ENCODE data around the gene HYI.
A peak's percentile ranks its signal among the peaks of the same experiment; 100 is the strongest.
"Not testable (repeated sequence)": the region's sequence is repeated elsewhere in the genome, so short reads cannot be mapped to it uniquely, and the experiment has no call there.

The HYI gene

DNA sequence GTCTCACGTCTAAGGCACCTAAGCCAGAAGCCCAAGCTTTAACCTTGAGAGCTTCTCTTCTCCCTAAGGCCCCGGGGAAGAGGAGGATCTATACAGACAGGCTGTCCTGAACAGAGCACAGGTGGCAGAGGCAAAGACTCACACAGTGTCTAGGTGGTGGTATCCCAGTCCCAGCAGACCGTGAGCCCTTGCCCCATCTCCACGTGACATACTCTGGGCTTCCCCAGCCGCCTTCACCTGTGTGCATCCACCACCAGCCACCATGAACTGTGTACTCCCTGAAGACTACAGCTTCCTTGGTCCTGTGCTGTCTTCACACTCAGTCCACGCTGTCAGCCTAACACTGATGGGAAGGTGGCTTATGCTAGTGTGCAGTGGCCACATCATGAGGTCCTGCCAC, 32.3 kb downstream of the HYI start:
- no peak overlapping the region for H3K27ac ChIP-seq
- TF ChIP-seq, protein P1, sequence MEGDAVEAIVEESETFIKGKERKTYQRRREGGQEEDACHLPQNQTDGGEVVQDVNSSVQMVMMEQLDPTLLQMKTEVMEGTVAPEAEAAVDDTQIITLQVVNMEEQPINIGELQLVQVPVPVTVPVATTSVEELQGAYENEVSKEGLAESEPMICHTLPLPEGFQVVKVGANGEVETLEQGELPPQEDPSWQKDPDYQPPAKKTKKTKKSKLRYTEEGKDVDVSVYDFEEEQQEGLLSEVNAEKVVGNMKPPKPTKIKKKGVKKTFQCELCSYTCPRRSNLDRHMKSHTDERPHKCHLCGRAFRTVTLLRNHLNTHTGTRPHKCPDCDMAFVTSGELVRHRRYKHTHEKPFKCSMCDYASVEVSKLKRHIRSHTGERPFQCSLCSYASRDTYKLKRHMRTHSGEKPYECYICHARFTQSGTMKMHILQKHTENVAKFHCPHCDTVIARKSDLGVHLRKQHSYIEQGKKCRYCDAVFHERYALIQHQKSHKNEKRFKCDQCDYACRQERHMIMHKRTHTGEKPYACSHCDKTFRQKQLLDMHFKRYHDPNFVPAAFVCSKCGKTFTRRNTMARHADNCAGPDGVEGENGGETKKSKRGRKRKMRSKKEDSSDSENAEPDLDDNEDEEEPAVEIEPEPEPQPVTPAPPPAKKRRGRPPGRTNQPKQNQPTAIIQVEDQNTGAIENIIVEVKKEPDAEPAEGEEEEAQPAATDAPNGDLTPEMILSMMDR (conservative IDR thresholded peaks at IDR 0.05), result no peak

DNA sequence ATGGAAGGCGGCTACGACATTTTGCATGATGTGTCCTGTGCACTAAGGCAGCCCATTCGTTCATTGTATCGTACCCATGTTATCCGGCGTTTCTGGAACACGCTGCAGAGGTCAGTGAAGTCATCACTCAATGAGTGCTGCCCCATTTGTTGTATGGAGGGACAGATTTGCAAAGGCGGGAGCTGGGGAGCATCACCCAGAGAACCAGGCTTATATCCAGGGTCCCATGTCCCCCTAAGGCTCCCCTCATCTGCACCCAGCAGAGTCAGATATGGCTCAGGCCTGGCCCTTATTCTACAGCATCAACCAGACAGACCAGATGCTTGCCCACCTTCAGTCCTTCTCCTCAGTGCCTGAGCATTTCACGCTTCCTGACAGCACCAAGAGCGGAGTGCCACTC, 32.9 kb downstream of the HYI start:
- TF ChIP-seq, protein P1 (conservative IDR thresholded peaks at IDR 0.05), result no peak
- H3K27ac ChIP-seq, result no peak overlapping the region

DNA sequence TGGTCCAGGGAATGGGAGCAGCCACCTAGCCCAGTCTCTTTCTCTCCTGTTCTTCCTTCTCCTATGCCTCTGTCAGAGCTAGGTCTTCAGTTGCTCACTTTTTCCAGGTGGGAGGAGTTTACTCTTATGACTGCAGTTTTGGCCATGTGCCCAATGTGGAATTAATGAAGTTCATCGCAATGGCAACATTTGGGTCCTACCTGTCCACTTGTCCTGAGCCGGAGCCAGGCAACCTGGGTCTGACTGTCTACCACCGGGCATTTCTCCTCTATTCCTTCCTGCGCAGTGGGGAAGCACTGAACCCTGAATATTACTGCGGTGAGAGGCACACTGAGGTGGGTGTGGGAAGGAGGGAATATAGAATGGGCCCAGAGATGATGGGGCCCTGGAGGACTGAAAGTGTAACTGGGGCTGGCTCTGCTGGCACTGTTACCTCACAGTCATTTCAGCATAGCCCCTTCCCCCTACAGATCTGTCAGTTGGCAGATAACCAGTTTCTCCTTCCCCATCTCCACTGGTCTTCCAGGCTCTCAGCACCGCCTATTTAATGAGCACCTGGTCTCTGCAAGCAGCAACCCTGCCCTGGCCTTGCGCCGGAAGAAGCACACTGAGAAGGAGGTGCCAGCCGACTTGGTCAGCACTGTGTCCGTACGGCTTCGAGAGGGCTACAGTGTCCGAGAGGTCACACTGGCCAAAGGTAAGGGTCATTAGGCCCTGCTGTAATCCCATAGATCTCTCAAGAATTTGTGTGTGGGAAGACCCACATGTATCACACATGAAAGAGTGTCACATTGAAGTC, 33.9 kb downstream of the HYI start:
- no peak overlapping the region for H3K27ac ChIP-seq
- TF ChIP-seq, protein P1 (conservative IDR thresholded peaks at IDR 0.05), result no peak

DNA sequence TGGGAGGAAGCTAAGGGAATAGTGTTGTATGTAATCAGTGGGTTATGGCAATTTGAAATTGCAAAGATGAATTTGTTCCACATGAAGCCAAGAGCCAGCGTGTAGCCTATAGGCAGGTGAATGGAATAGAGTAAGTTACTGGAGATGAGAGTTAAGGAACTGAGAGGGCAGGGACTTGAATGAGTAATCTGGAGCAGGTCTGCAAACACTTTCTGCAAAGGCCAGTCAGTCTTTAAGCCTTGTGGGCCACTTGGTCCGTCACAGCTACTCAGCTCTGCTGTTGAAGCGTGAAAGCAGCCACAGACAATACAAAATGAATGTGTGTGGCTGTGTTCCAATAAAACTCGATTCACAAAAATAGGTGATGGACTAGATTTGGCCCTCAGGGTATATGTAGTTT, 34.9 kb downstream of the HYI start:
- TF ChIP-seq, protein P1 (conservative IDR thresholded peaks at IDR 0.05), result no peak
- no peak overlapping the region for H3K27ac ChIP-seq

DNA sequence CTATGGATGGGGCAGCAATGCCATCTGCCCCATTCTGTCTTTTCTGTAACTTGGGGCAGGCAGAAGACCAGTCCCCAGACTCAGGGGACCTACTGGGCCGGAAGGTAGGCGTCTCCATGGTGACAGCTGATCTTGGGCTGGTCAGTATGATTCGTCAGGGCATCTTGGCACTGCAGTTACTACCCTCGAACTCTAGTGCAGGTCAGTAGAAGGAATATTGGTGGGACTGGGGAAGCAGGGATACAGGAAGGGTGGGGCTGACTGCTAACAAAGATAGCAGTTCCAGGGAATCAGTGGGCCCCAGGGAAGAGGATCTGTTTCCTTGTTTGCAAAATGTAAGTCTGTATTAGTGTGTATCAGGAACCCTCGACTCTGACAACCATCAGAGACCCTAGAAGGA, 37.8 kb downstream of the HYI start:
- no peak overlapping the region for H3K27ac ChIP-seq
- TF ChIP-seq, protein P1 (conservative IDR thresholded peaks at IDR 0.05), result no peak

DNA sequence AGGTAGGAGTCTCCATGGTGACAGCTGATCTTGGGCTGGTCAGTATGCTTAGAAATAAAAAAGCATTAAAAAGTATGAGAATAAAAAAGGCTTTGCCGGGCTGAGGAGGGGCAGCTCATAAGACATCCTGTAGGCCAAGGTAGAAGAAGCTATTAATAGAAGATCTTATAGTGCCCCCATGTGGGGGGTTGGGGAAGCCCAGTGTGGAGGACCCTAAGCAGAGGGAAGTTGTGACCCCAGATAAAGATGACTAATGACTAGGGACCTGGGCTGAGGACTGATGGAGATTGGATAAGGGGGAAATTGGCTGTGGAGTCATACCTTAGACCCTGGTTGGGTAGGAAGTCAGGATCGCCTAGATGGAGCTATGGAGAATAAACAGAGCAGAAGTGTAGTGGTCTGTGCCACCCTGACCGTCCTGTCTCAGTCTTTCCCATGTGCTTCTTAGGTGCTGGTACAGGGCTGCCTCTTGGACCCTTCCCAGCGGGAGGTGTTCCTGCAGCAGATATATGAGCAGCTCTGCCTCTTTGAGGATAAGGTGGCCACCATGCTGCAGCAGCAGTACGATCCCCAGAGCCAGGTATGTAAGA, 39.0 kb downstream of the HYI start:
- TF ChIP-seq, protein P1 (conservative IDR thresholded peaks at IDR 0.05), result peak; percentile 65
- no peak overlapping the region for H3K27ac ChIP-seq

DNA sequence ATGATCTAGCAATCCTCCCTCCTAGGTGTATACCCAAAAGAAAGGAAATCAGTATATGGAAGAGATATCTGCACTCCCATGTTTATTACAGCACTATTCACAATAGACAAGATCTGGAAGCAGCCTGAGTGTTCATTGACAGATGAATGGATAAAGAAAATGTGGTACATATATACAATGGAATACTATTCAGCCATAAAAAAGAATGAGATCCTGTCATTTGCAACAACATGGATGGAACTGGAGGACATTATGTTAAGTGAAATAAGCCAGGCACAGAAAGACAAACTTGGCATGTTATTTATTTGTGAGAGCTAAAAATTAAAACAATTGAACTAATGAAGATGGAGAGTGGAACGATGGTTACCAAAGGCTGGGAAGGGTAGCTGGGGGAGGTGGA, 40.3 kb downstream of the HYI start:
- H3K27ac ChIP-seq, result not testable (repeated sequence)

DNA sequence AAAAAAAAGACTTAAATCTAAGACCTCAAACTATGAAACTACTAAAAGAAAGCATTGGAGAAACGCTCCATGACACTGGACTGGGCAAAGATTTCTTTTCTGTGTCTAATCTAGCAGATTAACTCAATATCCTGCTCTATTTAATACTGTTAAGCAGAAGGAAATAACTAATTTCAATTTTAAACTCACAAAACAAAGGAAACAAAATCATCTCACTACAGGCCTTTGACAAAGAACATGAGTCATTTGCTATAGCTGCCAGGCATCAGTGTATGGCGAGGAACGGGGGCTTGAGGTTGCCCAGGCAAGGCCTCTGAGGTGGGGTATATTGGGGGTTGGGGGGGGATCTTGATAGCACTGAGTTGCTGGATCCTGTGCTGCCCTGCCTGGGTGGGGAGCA, 43.2 kb downstream of the HYI start:
- TF ChIP-seq, protein P1 (conservative IDR thresholded peaks at IDR 0.05), result no peak
- no peak overlapping the region for H3K27ac ChIP-seq

Data from VCaP (cell line).